ENCODE results near the gene HTR3B. TPM values are rescaled to one million over a fixed set of nuclear protein-coding genes. Genes with fewer than 3 reads are reported as not detected.

The HTR3B gene
- total RNA-seq, 4 donors from 2014 or later = not detected

GRCh38 chr11:113979431-113979830 lies 74.8 kb downstream of the HTR3B start:
- Histone ChIP-seq H3K9me3 (no peaks in the 10 kb centered on the region), H3K27me3 (peaks cover 0 to 67% (median 0%) of the 10 kb centered on the region in 4 donors), H3K4me3 (no peak overlapping the region), H3K4me1 (peaks cover 6 to 8% (median 7%) of the 10 kb centered on the region in 4 donors), H3K27ac (replicated peaks in 1 of 4) (no peak overlapping the region), H3K36me3 (no peaks in the 10 kb centered on the region)
- intact Hi-C loops (cut with DNase I) = no loop called here
- TF ChIP-seq POLR2AphosphoS5 (IDR thresholded peaks at IDR 0.05) (no peak), CTCF (IDR thresholded peaks at IDR 0.05) (no peak), EP300 (IDR thresholded peaks at IDR 0.05) (no peak), POLR2A (IDR thresholded peaks at IDR 0.05; ENCODE audit: low read depth) (no peak)
- 44% methylated on average over 1 of the region's 1 CpG for WGBS
- DNase-seq (ENCODE audit: extremely low spot score) = no peak

- H3K9me3 ChIP-seq = no peaks in the 10 kb centered on the region
- no peaks in the 10 kb centered on the region for H3K4me1 ChIP-seq
- H3K27me3 ChIP-seq = peaks cover 0 to 55% (median 0%) of the 10 kb centered on the region in 4 donors
- H3K4me3 ChIP-seq = no peak overlapping the region
- TF ChIP-seq EP300 (IDR thresholded peaks at IDR 0.05) (no peak), CTCF (IDR thresholded peaks at IDR 0.05) (no peak), POLR2AphosphoS5 (IDR thresholded peaks at IDR 0.05) (no peak)
- intact Hi-C loops (cut with DNase I) = no loop called here
- no peak overlapping the region for H3K27ac ChIP-seq (replicated peaks in 1 of 4)
- WGBS = 60% methylated on average over 6 of the region's 6 CpGs
- DNase-seq (ENCODE audit: extremely low spot score) = no peak
- H3K36me3 ChIP-seq = no peaks in the 10 kb centered on the region
Measured at GRCh38 chr11:113980785-113981184, 76.2 kb downstream of the HTR3B start.

GRCh38 chr11:113982306-113982705 lies 77.7 kb downstream of the HTR3B start:
- H3K36me3 ChIP-seq = no peaks in the 10 kb centered on the region
- peaks cover 0 to 54% (median 0%) of the 10 kb centered on the region in 4 donors for H3K27me3 ChIP-seq
- H3K27ac ChIP-seq (replicated peaks in 1 of 4) = no peak overlapping the region
- H3K4me3 ChIP-seq = no peak overlapping the region
- H3K9me3 ChIP-seq = no peaks in the 10 kb centered on the region
- H3K4me1 ChIP-seq = no peaks in the 10 kb centered on the region
- intact Hi-C loops (cut with DNase I) = no loop called here
- DNase-seq (ENCODE audit: extremely low spot score) = no peak
- no peak for TF ChIP-seq POLR2A (IDR thresholded peaks at IDR 0.05; ENCODE audit: low read depth)
- TF ChIP-seq POLR2AphosphoS5 (IDR thresholded peaks at IDR 0.05) = no peak
- no peak for TF ChIP-seq CTCF (IDR thresholded peaks at IDR 0.05)

GRCh38 chr11:113984781-113985180 lies 80.2 kb downstream of the HTR3B start:
- Histone ChIP-seq H3K27me3 (peaks cover 0 to 53% (median 0%) of the 10 kb centered on the region in 4 donors), H3K4me3 (no peak overlapping the region), H3K27ac (replicated peaks in 1 of 4) (no peak overlapping the region), H3K36me3 (no peaks in the 10 kb centered on the region), H3K4me1 (no peaks in the 10 kb centered on the region), H3K9me3 (no peaks in the 10 kb centered on the region)
- TF ChIP-seq POLR2AphosphoS5 (IDR thresholded peaks at IDR 0.05) (no peak), EP300 (IDR thresholded peaks at IDR 0.05) (no peak), POLR2A (IDR thresholded peaks at IDR 0.05; ENCODE audit: low read depth) (no peak), CTCF (IDR thresholded peaks at IDR 0.05) (no peak)
- intact Hi-C loops (cut with DNase I) = no loop called here
- WGBS = 77% methylated on average over 6 of the region's 6 CpGs
- no peak for DNase-seq (ENCODE audit: extremely low spot score)

GRCh38 chr11:113985906-113986305 lies 81.3 kb downstream of the HTR3B start:
- no peak for DNase-seq (ENCODE audit: extremely low spot score)
- H3K4me1 ChIP-seq = no peaks in the 10 kb centered on the region
- WGBS = 83% methylated on average over 4 of the region's 4 CpGs
- H3K27me3 ChIP-seq = peaks cover 0 to 57% (median 0%) of the 10 kb centered on the region in 4 donors
- no peaks in the 10 kb centered on the region for H3K9me3 ChIP-seq
- intact Hi-C loops (cut with DNase I) = no loop called here
- no peak overlapping the region for H3K27ac ChIP-seq (replicated peaks in 1 of 4)
- TF ChIP-seq EP300 (IDR thresholded peaks at IDR 0.05) (no peak), CTCF (IDR thresholded peaks at IDR 0.05) (no peak), POLR2AphosphoS5 (IDR thresholded peaks at IDR 0.05) (no peak), POLR2A (IDR thresholded peaks at IDR 0.05; ENCODE audit: low read depth) (no peak)
- H3K4me3 ChIP-seq = no peak overlapping the region
- H3K36me3 ChIP-seq = no peaks in the 10 kb centered on the region
